ENCODE data around the gene ZNF219.

ZNF219 gene

DNA sequence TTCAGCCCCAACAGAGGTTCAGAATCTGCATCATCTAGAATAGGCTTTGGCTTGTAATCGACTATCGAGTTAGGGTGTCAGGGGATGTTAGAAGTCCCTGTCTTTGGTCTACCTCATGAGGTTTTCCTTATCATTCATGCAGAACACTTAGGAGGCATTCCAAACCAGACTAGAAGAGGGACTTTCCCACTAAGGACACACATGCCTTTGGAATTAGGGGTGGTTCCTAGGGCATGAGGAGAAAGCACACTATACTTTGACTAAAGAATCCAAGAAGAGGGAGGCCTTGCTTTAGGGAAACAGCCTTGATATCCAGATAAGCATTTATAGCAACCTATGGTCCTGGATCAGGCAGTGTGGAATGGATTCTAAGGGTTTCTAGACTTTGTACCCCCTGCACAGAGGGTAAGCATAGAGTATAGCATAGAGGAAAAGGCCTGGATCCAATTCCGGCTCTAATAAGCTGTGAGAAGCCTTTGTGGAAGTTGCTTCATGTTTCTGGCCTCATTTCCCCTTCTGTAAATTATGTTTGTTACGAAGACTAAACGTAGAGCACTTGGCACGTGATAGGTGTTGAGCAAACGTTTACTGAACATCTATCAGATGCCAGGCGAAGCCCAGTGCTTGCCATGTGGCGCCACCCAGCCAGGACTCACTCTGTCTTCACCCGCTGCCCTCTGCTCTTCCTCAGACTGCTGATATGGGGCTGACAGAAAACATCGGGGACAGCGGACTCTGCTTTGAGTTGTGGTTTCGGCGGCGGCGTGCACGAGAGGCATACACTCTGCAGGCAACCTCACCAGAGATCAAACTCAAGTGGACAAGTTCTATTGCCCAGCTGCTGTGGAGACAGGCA, 13.2 kb downstream of the ZNF219 start:
- no peak for DNase-seq

DNA sequence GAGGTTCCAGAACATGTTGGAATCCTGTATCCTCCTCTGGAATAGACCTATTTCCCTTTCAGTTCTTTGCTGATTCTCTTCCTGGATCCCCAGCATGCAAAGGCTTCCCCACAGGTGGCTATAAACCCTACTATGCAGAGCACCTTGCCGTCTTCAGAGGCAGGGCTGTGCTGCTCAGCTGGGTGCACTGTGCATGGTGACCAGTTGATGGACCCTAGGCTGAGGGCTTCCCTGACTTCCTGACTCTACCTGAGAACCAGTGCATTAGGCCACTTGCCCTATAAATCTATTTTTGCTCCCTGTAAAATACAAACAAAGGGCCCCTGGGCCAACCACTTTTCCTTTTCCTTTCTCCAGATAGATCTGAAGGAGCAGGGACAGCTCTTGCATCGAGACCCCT, 14.1 kb downstream of the ZNF219 start:
- DNase-seq, result no peak

DNA sequence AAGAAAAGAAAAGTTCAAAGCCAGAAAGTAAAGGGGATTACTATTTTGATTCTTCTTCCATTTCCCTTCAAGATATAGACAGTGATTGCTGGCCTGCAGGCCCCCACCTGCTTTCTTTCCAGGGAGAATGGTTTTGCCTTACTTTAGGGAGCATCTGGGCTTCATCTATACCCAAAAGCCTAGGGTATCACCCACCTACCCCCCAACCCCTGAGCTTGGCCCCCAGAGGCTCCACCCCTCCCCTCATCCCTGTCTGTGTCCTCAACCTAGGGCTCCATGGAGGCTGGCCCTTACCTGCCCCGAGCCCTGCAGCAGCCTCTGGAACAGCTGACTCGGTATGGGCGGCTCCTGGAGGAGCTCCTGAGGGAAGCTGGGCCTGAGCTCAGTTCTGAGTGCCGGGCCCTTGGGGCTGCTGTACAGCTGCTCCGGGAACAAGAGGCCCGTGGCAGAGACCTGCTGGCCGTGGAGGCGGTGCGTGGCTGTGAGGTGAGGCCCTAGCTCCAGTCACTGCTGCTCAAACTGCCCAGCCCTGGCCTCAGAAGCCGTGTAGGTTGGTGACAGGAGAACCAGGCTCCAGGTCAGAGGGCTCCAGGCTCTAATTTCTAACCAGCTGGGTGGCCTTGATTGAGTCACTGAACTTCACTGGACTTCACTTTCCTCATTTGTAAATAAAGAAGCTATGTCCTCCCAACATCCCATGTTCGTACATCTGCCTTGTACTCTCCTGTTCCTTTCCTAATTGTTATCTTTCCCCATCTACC, 14.7 kb downstream of the ZNF219 start:
- no peak for DNase-seq

DNA sequence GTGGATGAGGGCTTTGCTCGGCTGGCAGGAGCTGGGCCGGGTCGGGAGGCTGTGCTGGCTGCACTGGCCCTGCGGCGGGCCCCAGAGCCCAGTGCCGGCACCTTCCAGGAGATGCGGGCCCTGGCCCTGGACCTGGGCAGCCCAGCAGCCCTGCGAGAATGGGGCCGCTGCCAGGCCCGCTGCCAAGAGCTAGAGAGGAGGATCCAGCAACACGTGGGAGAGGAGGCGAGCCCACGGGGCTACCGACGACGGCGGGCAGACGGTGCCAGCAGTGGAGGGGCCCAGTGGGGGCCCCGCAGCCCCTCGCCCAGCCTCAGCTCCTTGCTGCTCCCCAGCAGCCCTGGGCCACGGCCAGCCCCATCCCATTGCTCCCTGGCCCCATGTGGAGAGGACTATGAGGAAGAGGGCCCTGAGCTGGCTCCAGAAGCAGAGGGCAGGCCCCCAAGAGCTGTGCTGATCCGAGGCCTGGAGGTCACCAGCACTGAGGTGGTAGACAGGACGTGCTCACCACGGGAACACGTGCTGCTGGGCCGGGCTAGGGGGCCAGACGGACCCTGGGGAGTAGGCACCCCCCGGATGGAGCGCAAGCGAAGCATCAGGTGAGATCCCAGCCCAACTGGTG, 16.8 kb downstream of the ZNF219 start:
- no peak for DNase-seq

DNA sequence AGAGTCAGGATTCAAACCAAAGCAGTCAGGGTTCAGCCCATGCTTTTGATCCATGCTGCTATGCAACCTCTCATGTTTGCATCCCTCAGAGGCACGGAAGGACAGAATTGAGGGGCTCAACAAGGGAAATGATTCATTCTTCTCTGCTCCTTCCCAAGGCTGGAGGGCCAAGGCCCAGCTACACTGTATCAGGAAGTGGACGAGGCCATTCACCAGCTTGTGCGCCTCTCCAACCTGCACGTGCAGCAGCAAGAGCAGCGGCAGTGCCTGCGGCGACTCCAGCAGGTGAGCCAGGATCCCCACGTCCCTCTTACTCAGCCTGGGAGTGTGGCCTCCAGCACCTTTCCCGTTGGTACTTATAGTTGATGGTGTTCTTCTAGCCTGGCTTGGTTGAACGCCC, 19.7 kb downstream of the ZNF219 start:
- no peak for DNase-seq

DNA sequence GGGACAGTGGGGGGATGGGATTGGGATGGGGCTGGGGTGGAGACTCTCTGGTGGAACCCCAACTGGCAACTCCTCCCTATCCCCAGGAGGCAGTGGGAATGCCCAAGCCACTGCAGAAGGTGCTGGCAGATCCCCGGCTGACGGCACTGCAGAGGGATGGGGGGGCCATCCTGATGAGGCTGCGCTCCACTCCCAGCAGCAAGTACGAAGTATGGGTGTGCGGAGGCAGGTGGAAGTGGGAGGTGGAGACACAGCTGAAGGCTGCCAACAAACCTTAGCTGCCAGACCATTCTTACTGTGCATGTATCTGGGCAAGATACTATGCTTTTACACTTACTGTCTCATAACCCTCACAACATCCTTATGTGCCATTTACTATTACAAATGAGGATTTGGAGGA, 20.2 kb downstream of the ZNF219 start:
- no peak for DNase-seq

DNA sequence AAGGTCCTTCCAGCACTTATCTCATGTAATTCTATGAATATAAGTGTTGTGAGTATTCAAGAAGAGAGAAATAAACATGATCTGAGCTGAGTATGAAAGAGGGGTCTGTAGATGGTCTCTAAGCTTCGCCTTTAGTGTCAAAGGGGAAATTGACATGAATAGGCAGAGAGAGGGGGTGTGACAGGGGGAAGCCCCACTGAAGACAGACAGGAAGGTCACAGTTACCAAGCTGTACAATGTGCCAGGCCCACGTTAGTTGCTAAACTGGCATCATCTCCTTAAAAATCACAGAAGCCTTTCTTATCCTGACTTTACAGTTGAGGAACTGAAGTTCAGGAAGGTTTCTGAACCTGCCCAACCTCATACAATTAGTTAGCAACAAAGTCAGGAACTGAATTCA, 20.8 kb downstream of the ZNF219 start:
- DNase-seq, result no peak

DNA sequence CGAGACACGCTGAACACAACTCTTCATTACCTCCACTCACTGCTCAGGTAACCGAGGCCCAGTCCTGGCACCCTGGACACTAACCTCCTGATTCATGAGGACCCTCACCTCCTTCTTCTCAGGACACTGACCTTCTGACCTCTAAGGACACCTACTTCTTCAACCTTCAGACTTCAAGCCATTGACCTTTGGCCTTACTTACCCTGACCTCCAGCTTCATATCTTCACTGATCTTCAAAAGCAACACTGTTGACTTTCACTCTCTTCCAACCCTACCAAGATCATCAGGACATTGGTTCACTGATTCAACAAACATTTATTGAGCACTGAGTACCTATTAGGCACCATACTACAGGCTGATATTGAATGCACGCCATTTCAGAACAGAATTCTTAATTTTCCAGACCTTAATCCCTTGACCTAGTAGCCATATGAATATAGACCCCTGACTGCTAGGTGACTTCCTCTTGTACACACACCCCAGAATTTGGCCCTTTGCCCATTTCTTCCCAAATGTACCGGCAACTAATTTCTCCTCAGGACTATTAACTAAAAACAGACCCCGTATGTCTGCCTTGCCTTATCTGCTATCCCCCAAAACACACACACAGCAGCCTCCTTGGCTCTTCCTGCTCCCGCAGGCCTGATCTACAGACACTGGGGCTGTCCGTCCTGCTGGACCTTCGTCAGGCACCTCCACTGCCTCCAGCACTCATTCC, 22.6 kb downstream of the ZNF219 start:
- no peak for DNase-seq

DNA sequence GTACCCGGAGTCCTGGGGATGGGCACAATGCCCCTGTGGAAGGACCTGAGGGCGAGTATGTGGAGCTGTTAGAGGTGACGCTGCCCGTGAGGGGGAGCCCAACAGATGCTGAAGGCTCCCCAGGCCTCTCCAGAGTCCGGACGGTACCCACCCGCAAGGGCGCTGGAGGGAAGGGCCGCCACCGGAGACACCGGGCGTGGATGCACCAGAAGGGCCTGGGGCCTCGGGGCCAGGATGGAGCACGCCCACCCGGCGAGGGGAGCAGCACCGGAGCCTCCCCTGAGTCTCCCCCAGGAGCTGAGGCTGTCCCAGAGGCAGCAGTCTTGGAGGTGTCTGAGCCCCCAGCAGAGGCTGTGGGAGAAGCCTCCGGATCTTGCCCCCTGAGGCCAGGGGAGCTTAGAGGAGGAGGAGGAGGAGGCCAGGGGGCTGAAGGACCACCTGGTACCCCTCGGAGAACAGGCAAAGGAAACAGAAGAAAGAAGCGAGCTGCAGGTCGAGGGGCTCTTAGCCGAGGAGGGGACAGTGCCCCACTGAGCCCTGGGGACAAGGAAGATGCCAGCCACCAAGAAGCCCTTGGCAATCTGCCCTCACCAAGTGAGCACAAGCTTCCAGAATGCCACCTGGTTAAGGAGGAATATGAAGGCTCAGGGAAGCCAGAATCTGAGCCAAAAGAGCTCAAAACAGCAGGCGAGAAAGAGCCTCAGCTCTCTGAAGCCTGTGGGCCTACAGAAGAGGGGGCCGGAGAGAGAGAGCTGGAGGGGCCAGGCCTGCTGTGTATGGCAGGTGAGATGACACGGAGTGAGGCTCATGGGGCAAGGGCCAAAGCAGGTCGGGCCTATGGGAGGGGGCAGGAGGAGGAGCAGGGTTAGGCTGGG, 23.8 kb downstream of the ZNF219 start:
- no peak for DNase-seq

DNA sequence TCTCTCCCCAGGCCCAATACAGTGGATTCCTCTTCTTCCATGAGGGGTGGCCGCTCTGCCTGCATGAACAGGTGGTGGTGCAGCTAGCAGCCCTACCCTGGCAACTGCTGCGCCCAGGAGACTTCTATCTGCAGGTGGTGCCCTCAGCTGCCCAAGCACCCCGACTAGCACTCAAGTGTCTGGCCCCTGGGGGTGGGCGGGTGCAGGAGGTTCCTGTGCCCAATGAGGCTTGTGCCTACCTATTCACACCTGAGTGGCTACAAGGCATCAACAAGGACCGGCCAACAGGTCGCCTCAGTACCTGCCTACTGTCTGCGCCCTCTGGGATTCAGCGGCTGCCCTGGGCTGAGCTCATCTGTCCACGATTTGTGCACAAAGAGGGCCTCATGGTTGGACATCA, 24.5 kb downstream of the ZNF219 start:
- DNase-seq, result no peak

DNA sequence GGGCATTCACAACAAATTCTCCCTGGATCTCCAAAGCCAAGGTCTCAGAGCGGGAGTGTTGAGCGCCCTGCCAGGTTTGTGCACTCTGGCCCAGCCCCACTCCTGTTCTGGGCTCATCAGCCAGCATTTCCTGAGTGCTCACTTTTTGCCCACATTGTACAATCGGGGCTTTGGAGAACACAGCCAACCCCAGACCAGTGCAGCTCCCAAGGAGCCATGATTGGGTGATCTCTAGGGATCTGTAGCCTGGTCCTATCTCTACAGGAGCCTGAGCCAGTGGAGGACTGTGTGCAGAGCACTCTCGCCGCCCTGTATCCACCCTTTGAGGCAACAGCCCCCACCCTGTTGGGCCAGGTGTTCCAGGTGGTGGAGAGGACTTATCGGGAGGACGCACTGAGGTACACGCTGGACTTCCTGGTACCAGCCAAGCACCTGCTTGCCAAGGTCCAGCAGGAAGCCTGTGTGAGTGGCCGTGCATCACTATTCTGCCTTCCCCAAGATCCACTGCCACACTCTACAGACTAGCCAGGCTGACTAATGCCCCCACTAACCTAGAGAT, 25.6 kb downstream of the ZNF219 start:
- no peak for DNase-seq

DNA sequence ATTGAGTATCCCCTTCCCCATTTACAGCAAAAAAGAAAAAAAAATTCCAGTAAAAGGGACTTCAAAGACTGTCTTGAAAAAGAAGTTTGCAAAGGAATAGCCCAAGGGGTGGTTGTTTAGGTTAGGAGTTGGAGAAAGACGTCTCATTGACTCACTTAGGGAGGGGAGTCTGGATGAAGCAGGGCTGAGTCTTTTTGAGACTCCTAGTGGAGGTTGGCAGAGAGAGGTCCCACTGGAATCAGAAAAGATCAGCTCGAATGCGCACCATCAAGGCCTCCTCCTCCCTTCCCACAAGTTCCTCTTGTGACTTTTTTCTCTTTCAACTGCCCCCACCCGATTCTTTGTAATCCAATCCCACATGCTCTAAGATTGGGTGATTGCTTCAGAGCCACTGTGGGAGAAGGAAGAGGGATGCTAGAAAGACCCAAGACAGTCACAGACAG, 26.4 kb downstream of the ZNF219 start:
- DNase-seq, result no peak

DNA sequence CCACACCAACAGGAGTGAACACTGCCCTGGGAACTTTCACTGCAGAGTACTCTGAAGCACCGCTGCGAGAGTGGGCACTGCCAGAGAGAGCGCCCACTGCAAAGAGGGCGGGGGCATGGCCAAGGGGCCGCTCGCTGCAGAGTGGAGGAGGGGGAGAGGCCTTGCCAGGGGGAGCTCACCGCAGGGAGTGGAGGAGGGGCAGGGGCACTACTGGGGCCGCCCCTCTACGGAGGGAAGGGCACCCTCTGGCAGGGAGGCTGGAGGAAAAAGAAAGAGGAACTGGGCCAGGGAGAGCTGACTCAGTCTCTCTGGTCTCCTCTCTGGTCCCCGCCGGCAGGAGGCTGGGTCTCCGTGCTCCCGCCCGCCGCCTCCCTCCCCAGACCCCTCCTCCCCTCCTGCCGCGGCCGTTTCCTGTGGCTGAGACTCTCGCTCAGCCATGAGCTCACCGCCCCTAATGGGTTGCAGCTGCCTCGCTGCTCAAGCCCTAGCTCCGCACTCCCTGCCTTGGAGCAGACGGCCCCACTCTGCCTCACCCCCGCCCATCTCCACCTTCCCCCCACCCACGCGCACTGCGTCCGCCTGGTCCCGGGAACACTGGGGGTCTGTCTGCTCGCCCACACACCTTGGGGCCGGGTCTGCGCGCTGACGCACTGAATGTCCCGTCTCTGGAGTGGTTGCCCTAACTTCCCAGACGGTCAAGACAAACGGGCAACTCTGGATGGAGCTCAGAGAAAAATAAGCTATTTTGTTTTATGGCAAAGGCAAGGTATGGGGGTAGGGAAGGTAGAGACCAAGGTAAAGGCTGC, 27.0 kb downstream of the ZNF219 start:
- DNase-seq, result peak; percentile 52 to 64

DNA sequence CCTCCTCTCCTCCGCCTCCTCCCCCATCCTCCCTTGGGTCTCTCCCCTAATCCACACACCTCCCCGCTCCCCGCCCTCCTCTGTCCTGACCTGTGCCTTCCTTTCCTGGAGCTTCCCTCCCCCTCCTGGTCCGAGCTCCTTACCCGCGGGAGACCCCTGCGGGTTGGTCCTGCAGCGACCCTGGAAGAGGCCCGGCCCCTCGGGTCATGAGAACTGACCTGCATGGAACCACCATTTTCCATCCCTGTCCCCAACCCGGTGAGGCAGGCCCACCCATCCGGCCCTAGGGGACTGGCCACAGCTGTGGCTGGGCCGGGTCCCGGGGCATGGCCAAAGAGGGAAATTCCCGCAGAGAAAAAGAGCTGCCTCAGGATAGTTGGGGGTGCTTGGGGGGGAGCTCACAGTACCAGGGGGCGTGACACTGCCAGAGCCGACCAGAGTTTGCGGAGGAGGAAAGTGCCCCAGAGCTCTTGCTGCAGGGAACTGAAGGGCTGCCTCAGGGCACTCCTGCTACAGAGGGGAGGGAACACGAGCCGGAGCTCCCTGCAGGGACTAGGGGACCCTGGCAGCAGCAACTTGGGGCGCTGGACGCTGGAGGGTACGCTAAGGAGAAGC, 27.7 kb downstream of the ZNF219 start:
- peak; percentile 32 to 43 for DNase-seq

DNA sequence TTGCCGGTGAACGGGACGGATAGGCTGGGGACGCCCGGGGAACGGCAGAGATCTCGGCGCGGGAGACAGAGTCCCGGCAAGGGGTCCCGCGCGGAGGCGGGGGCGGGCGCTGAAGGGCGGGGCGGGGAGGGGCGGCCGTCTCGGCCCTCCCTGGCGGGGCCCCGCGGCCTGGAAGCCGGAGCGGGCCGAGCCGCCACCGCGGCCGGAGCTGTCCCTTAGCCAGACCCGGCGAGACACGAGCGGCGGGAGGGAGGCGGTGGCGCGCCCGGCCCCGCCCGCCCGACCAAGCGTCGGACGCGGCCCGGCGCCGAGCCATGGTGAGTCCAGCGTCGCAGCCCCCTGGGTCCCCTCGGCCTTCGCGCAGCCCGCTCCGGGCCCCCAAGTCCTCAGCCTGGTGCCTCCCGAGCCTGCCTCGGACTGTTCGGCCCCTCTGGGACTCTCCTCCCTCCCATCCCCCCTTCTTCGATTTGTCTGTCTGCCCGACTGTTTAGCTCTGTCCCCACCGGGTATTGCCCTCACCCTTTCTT, 28.3 kb downstream of the ZNF219 start, which contains the start of gene ARHGEF40:
Gene ARHGEF40 (plus strand): TSS at position 222 of the 527 bp plus-strand sequence. CDS start 93 bp downstream, at position 315.
- peak; percentile 33 to 43 for DNase-seq

DNA sequence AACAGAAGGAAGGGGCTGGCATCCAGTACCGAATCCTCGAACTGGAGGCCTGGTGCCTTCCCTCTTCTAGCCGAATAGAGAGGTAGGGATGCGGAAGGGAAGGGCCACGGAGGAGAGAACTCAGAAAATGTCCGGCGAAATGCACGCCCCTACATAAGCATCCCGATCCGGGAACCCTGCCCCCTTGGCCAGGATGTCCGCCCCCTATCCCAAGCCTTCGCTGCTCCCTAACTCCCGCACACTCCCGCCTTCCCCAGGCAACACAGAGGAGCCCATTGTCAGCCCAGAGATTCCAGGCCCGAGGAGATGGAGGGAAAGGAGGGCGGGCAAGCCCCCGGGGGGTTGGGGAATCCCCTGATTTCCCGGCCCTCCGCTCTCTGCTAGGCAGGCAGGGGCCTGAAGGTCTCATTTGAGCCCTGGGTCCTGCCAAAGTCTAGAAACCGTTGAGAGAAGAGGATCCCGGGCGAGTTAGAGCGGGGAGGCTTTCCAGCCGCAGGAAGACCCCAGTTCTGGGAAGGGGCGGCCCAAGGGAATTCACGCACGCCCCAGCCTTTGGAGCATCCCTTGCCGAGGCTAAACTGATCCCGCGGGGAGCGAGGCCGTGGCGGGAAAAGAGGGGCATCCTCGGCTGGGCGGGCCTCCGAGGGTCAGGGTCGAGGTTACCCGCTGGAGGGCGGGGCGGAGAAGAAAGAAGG, 28.9 kb downstream of the ZNF219 start:
- peak in 1 of 2 experiments; percentile 30 for DNase-seq

DNA sequence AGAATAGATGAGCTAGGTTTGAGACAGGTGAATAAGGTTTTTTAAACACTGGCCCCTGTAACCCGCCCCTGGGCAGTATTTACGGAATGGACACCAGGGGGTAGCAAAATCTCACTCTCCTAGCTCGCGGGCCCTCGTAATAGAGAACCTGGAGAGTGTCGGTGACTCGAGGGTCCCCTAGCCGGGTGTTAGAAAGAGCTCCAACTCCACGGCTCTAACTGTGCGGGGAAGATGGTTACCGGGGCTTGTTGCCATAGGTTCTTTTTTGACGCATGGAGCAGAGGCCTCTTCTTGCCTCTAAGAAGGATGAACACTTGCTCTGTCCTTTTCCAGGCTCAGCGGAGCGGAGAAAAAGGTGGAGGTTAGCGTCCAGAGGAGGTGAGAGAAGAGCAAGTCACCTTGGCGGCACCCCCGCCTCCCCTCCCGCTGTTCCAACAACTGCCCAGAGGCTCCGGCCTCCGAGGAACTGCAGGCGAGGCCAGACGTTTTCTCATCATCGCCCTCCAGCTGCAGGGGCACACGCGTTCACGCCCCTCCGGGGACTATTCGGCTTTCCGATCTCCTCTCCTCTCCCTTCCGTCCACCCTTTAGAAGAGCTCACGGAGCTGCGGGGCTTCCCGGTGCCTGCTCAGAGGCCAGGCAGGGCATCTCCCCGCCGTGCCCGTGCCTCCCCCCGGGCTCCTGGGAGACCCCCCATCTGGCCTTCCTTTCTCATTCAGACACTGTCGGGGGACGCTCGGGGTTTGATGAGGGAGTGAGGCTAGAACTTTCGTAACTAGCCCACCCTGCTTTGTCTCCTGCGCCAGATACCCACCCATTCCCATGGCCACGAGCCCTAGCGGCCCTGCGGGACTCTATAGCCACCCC, 29.7 kb downstream of the ZNF219 start:
- DNase-seq, result peak; percentile 54 to 63

DNA sequence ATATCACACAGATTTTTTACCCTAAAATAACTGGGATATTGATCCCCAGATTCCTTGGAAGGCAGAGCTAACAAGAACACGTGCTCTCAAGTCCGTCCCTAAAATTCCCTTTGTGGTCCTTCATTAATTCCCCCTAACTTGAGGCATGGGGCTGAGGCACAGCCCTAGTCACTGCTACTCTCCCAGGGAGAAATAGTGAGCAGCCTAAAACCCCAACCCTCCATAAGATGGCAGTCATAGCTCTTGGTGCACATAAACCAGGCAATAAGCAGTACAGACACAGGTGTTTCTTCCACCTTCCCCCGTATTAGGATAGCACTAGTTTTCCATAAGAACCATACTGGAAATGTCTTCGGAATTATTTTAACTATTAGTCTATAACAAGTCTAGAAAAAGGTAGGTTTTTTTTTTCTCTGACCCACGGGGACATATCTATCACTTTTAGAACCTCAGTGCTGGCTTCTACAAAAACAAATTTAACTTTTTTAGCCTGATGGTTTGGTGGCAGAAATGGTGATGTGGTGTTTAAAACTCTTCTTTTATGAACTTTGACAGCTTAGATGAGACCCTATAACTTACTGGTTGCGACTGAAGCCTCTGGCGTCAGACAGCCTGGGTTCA, 31.5 kb downstream of the ZNF219 start:
- DNase-seq, result no peak

Measured in activated T-cell treated with anti-CD3 and anti-CD28 coated beads, Interleukin-2, amount 50 U/mL, for 48 hours (primary cell).